Tibial nerve (tissue), 3 donors: ENCODE measurements around the gene RNF7.

Experiments used
- CTCF ChIP-seq, 5 experiments: fragments of 200-600 bp in 3 of 5; fragments of 450-650 bp in 2 of 5; sonication (generic) in 3 of 5; IDR thresholded peaks; one replicate each; pipeline ENCODE4 v1.5.1; 2016 to 2019; ENCODE audit warnings: antibody characterized with exemption in 5 of 5, mild to moderate bottlenecking in 3 of 5, moderate library complexity in 2 of 5
- POLR2A ChIP-seq, 2 donors: fragments of 450-650 bp; IDR thresholded peaks; one replicate each; pipeline ENCODE4 v1.6.1; 2017; ENCODE audit warnings: antibody characterized with exemption in 2 of 2, mild to moderate bottlenecking in 2 of 2, moderate library complexity in 2 of 2

GRCh38 chr3:141790171-141790570, 52.1 kb downstream of the RNF7 start:
- TF ChIP-seq CTCF (IDR thresholded peaks at IDR 0.05) (no peak), POLR2A (IDR thresholded peaks at IDR 0.05) (no peak)
